ENCODE measurements around the gene JUN.

DNA sequence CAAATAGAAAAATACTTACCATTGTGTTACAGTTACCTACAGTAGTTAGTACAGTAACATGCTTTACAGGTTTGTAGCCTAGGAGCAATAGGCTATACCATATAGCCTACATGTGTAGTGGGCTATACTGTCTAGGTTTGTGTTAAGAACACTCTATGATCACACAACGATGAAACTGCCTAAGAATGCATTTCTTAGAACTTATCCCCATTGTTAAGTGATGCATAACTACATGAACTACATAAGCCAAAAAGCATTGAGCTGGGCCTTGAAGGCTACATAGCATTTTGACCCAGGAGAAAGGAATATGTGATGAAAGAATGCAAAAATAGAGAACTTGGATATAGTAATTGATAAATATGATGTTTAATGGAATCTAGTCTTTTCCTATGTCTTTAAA, 46.4 kb upstream of the JUN start:
- no peak for TF ChIP-seq CTCF (IDR thresholded peaks at IDR 0.05)
- TF ChIP-seq CBFB (CRISPR knock-in tag; IDR thresholded peaks at IDR 0.05; ENCODE audit: low read depth) = no peak
- TF ChIP-seq, protein P1, sequence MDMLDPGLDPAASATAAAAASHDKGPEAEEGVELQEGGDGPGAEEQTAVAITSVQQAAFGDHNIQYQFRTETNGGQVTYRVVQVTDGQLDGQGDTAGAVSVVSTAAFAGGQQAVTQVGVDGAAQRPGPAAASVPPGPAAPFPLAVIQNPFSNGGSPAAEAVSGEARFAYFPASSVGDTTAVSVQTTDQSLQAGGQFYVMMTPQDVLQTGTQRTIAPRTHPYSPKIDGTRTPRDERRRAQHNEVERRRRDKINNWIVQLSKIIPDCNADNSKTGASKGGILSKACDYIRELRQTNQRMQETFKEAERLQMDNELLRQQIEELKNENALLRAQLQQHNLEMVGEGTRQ (CRISPR knock-in tag; IDR thresholded peaks at IDR 0.05) = no peak
- no peak for TF ChIP-seq JUN (CRISPR knock-in tag; IDR thresholded peaks at IDR 0.05)
- no peak for TF ChIP-seq GABPB1 (CRISPR knock-in tag; IDR thresholded peaks at IDR 0.05)
- no peak for TF ChIP-seq CREM (CRISPR knock-in tag; IDR thresholded peaks at IDR 0.05)
